HepG2 (cell line): ENCODE results near the gene SSC5D. TPM values are rescaled to one million over a fixed set of nuclear protein-coding genes. Genes with fewer than 3 reads are reported as not detected.

Experiments used
- AGO1 ChIP-seq: fragments of 200-400 bp; formaldehyde crosslinking; IDR thresholded peaks from 2 replicates; pipeline ENCODE4 v1.6.1; 2017; ENCODE audit warnings: mild to moderate bottlenecking, low read depth, low read length, moderate library complexity; ENCODE audit not compliant: poor library complexity, severe bottlenecking
- ATF1 ChIP-seq: IDR thresholded peaks from 2 replicates; pipeline ENCODE4 v1.6.1; 2016; ENCODE audit warnings: mild to moderate bottlenecking, control low read depth
- CREBL2 ChIP-seq: sonication (generic); formaldehyde crosslinking; IDR thresholded peaks from 2 replicates; pipeline ENCODE4 v1.8.1; 2023; ENCODE audit warnings: missing genetic modification reagents, mild to moderate bottlenecking, borderline replicate concordance
- KDM1A ChIP-seq: IDR thresholded peaks from 2 replicates; pipeline ENCODE4 v1.6.1; 2016; ENCODE audit warnings: missing compliant biosample characterization
- KLF11 ChIP-seq: IDR thresholded peaks from 2 replicates; pipeline ENCODE4 v1.6.1; 2016; ENCODE audit warnings: missing compliant biosample characterization
- KLF15 ChIP-seq: sonication (generic); formaldehyde crosslinking; IDR thresholded peaks from 2 replicates; pipeline ENCODE4 v1.8.1; 2023; ENCODE audit warnings: borderline replicate concordance, mild to moderate bottlenecking, inconsistent platforms, missing genetic modification reagents, mixed read lengths
- KLF6 ChIP-seq: IDR thresholded peaks from 2 replicates; pipeline ENCODE4 v1.8.0; 2016; ENCODE audit warnings: missing biosample characterization, missing genetic modification reagents
- MXD1 ChIP-seq: sonication (generic); formaldehyde crosslinking; IDR thresholded peaks from 2 replicates; pipeline ENCODE4 v1.4.0; 2020; ENCODE audit warnings: mild to moderate bottlenecking, missing genetic modification reagents
- MXD4 ChIP-seq: IDR thresholded peaks from 2 replicates; pipeline ENCODE4 v1.6.1; 2016; ENCODE audit warnings: mild to moderate bottlenecking, missing biosample characterization, missing genetic modification reagents
- NCOA5 ChIP-seq: sonication (generic); formaldehyde crosslinking; IDR thresholded peaks from 2 replicates; pipeline ENCODE4 v1.4.0; 2020; ENCODE audit warnings: missing genetic modification reagents
- POGZ ChIP-seq: sonication (generic); formaldehyde crosslinking; IDR thresholded peaks from 2 replicates; pipeline ENCODE4 v1.4.0; 2020; ENCODE audit warnings: mild to moderate bottlenecking, missing genetic modification reagents
- RBM22 ChIP-seq: fragments of 200-400 bp; formaldehyde crosslinking; optimal IDR thresholded peaks from 2 replicates; pipeline ENCODE3; 2017; ENCODE audit warnings: mild to moderate bottlenecking, low read length, moderate library complexity
- REST ChIP-seq, 2 experiments: IDR thresholded peaks; 2 replicates each; pipeline ENCODE4 v1.6.1; 2011 to 2012; ENCODE audit warnings: low read length in 2 of 2, borderline replicate concordance in 1 of 2, low read depth in 1 of 2, mild to moderate bottlenecking in 1 of 2, moderate library complexity in 1 of 2
- SNAPC5 ChIP-seq: sonication (generic); formaldehyde crosslinking; IDR thresholded peaks from 2 replicates; pipeline ENCODE4 v1.8.1; 2023; ENCODE audit warnings: mild to moderate bottlenecking, missing genetic modification reagents, borderline replicate concordance
- SOX6 ChIP-seq, 2 experiments: fragments of 450-650 bp in 1 of 2; sonication (generic) in 1 of 2; formaldehyde crosslinking in 1 of 2; IDR thresholded peaks; 2 replicates each; pipeline versions ENCODE4 v1.4.0 to v1.6.1; 2017 to 2020; ENCODE audit warnings: antibody characterized with exemption in 1 of 2, mild to moderate bottlenecking in 1 of 2, missing genetic modification reagents in 1 of 2
- SPEN ChIP-seq: sonication (generic); formaldehyde crosslinking; IDR thresholded peaks from 2 replicates; pipeline ENCODE4 v1.5.1; 2020; ENCODE audit warnings: low read depth, mild to moderate bottlenecking, missing genetic modification reagents
- SUZ12 ChIP-seq: fragments of 150-350 bp; IDR thresholded peaks from 2 replicates; pipeline ENCODE4 v1.6.1; 2014; ENCODE audit warnings: low read depth, low read length
- TAF15 ChIP-seq: fragments of 200-400 bp; formaldehyde crosslinking; IDR thresholded peaks from one replicate; pipeline ENCODE4 v1.6.1; 2018; ENCODE audit warnings: mild to moderate bottlenecking, low read depth, low read length; ENCODE audit not compliant: poor library complexity, severe bottlenecking
- TCF7L2 ChIP-seq: IDR thresholded peaks from 2 replicates; pipeline ENCODE4 v1.6.1; 2011; ENCODE audit warnings: mild to moderate bottlenecking, low read depth, low read length, moderate library complexity
- TEAD2 ChIP-seq: sonication (generic); formaldehyde crosslinking; IDR thresholded peaks from 2 replicates; pipeline ENCODE4 v1.9.0; 2021; ENCODE audit warnings: missing genetic modification reagents
- THYN1 ChIP-seq: sonication (generic); formaldehyde crosslinking; IDR thresholded peaks from 2 replicates; pipeline ENCODE4 v1.8.1; 2023; ENCODE audit warnings: low read depth, mild to moderate bottlenecking, moderate library complexity, missing genetic modification reagents, borderline replicate concordance
- XBP1 ChIP-seq: sonication (generic); formaldehyde crosslinking; IDR thresholded peaks from 2 replicates; pipeline ENCODE4 v1.5.0; 2020; ENCODE audit warnings: missing genetic modification reagents
- ZKSCAN8 ChIP-seq: IDR thresholded peaks from 2 replicates; pipeline ENCODE4 v1.6.1; 2016; ENCODE audit warnings: borderline replicate concordance, missing genetic modification reagents, missing compliant biosample characterization
- ZNF230 ChIP-seq: sonication (generic); formaldehyde crosslinking; IDR thresholded peaks from 2 replicates; pipeline ENCODE4 v1.4.0; 2020; ENCODE audit warnings: mild to moderate bottlenecking, missing genetic modification reagents
- ZNF329 ChIP-seq: sonication (generic); formaldehyde crosslinking; IDR thresholded peaks from 2 replicates; pipeline ENCODE4 v1.9.0; 2021; ENCODE audit warnings: low read depth, mild to moderate bottlenecking, missing genetic modification reagents
- ZNF468 ChIP-seq: sonication (generic); formaldehyde crosslinking; IDR thresholded peaks from 2 replicates; pipeline ENCODE4 v1.8.0; 2022; ENCODE audit warnings: mild to moderate bottlenecking, moderate library complexity, missing genetic modification reagents
- ZNF781 ChIP-seq: sonication (generic); formaldehyde crosslinking; IDR thresholded peaks from 2 replicates; pipeline ENCODE4 v1.5.1; 2020; ENCODE audit warnings: borderline replicate concordance, mild to moderate bottlenecking, missing genetic modification reagents; ENCODE audit errors: not compliant biosample characterization
- polyA plus RNA-seq, 8 experiments: library from polyadenylated mRNA; depleted of rRNA in 3 of 8; stranded (reverse) in 7 of 8; unstranded in 1 of 8; fragments of >200 nt; fragmentation: Illumina TruSeq in 4 of 8; extraction: Trizol in 4 of 8; gene quantifications; 2 replicates each; pipeline versions ENCODE4 v1.2.1 to v1.2.3, GENCODE V29; 2011 to 2016; ENCODE audit warnings: low read depth in 4 of 8, missing spikeins in 1 of 8, mixed read lengths in 1 of 8; ENCODE audit not compliant: insufficient read depth in 1 of 8
- total RNA-seq, 5 experiments: library from RNA; depleted of rRNA; stranded (reverse); fragments of >200 nt; fragmentation: Illumina TruSeq; extraction: Trizol; gene quantifications; 2 replicates each; pipeline ENCODE4 v1.2.3, GENCODE V29; 2016; ENCODE audit warnings: low read depth in 1 of 5

Gene SSC5D
- total and polyA plus RNA-seq, 2 of the 13 experiments (the other 11 are each of a cell fraction or from before 2014, with no cell fraction given), result not detected

- TF ChIP-seq REST (IDR thresholded peaks at IDR 0.05; ENCODE audit: borderline replicate concordance in 1 of 2, low read depth in 1 of 2, low read length in 2 of 2) (no peak), ZNF329 (CRISPR knock-in tag) (no peak), ZNF468 (CRISPR knock-in tag) (no peak), SOX6 (IDR thresholded peaks at IDR 0.05) (no peak), SOX6 (CRISPR knock-in tag; IDR thresholded peaks at IDR 0.05) (no peak; the same call in 1 of the 2 replicates), TEAD2 (CRISPR knock-in tag) (no peak), MXD1 (CRISPR knock-in tag) (no peak), XBP1 (no peak), ZNF781 (peak; percentile 45), KLF15 (CRISPR knock-in tag) (no peak), ZKSCAN8 (CRISPR knock-in tag) (no peak; the same call in 1 of the 2 replicates), SUZ12 (no peak), ATF1 (CRISPR knock-in tag) (peak; percentile 91), CREBL2 (CRISPR knock-in tag) (no peak), KLF6 (CRISPR knock-in tag) (peak; percentile 75; the same call in 1 of the 2 replicates), KLF11 (0 out of 2 replicates have a peak, but pooled peaks have one; percentile 27), POGZ (no peak), ZNF230 (CRISPR knock-in tag) (no peak), THYN1 (CRISPR knock-in tag) (no peak), KDM1A (CRISPR knock-in tag) (no peak), RBM22 (no peak), TCF7L2 (no peak), SNAPC5 (CRISPR knock-in tag) (no peak), MXD4 (CRISPR knock-in tag) (peak; percentile 52; the same call in 1 of the 2 replicates), AGO1 (no peak), SPEN (CRISPR knock-in tag) (peak; percentile 34; the same call in 1 of the 2 replicates), TAF15 (no peak), NCOA5 (CRISPR knock-in tag) (no peak)
These were observed 15.4 kb downstream of the SSC5D start (continued) for GRCh38 chr19:55503502-55504251.
